ENCODE results near the gene IGSF3. TPM values are rescaled to one million over a fixed set of nuclear protein-coding genes. Genes with fewer than 3 reads are reported as not detected.
A peak's percentile ranks its signal among the peaks of the same experiment; 100 is the strongest.

IGSF3 gene
- total and polyA plus RNA-seq, 10 of the 15 experiments (the other 5 are each of a cell fraction or from before 2014, with no cell fraction given), result 1.4 to 18.0 (median 9.6) TPM

DNA sequence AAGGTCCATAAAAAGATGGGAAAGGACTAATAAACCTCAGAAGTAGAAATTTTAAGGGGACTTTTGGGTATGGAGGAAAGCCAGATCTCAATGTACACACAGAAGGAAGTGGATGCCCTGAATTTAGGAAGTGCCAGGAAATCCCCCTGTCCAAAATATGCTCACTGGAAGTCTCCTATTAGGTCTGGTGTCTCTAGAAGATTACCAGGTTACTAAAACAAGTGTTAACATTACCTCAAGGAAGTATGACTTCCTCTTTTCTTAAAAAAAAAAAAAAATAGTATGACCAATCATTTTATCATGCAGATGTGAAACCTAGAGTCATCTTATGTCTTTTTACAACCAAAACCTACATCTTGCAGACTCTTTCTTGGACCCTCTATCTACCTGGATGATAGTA lies 127.4 kb downstream of the IGSF3 start (continued):
- TF ChIP-seq CUX1 (IDR thresholded peaks at IDR 0.05; ENCODE audit: insufficient replicate concordance, low read depth, low read length) (no peak), RB1 (IDR thresholded peaks at IDR 0.05; ENCODE audit: borderline replicate concordance) (no peak), NFIC (IDR thresholded peaks at IDR 0.05; ENCODE audit: low read depth, low read length) (peak; percentile 94), BRCA1 (IDR thresholded peaks at IDR 0.05; ENCODE audit: low read depth, low read length) (no peak), BMI1 (IDR thresholded peaks at IDR 0.05; ENCODE audit: borderline replicate concordance) (0 out of 2 replicates have a peak, but pooled peaks have one; percentile 14), NFYB (IDR thresholded peaks at IDR 0.05; ENCODE audit: insufficient read depth, low read depth, low read length) (peak; percentile 43; the same call in 1 of the 2 replicates), ZNF24 (IDR thresholded peaks at IDR 0.05) (peak; percentile 81), FOXM1 (IDR thresholded peaks at IDR 0.05; ENCODE audit: low read depth, low read length) (peak; percentile 79; the same call in 1 of the 2 replicates), PAX5 (IDR thresholded peaks at IDR 0.05; ENCODE audit: borderline replicate concordance, low read depth, low read length) (no peak), MTA3 (IDR thresholded peaks at IDR 0.05; ENCODE audit: borderline replicate concordance, low read length) (peak; percentile 71; the same call in 1 of the 2 replicates), MYB (IDR thresholded peaks at IDR 0.05; ENCODE audit: borderline replicate concordance, low read depth, low read length) (no peak), EP300 (IDR thresholded peaks at IDR 0.05; ENCODE audit: borderline replicate concordance in 1 of 2, control insufficient read depth in 1 of 2, low read depth in 2 of 2, low read length in 2 of 2) (peak in 1 of 2 experiments; percentile 69; a peak in 1 of 4 replicates)
- TF ChIP-seq, protein P1, sequence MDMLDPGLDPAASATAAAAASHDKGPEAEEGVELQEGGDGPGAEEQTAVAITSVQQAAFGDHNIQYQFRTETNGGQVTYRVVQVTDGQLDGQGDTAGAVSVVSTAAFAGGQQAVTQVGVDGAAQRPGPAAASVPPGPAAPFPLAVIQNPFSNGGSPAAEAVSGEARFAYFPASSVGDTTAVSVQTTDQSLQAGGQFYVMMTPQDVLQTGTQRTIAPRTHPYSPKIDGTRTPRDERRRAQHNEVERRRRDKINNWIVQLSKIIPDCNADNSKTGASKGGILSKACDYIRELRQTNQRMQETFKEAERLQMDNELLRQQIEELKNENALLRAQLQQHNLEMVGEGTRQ (IDR thresholded peaks at IDR 0.05; ENCODE audit: borderline replicate concordance, low read depth, low read length), result no peak
- TF ChIP-seq, protein P2, sequence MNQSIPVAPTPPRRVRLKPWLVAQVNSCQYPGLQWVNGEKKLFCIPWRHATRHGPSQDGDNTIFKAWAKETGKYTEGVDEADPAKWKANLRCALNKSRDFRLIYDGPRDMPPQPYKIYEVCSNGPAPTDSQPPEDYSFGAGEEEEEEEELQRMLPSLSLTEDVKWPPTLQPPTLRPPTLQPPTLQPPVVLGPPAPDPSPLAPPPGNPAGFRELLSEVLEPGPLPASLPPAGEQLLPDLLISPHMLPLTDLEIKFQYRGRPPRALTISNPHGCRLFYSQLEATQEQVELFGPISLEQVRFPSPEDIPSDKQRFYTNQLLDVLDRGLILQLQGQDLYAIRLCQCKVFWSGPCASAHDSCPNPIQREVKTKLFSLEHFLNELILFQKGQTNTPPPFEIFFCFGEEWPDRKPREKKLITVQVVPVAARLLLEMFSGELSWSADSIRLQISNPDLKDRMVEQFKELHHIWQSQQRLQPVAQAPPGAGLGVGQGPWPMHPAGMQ (IDR thresholded peaks at IDR 0.05; ENCODE audit: borderline replicate concordance), result no peak
- TF ChIP-seq, protein P3, sequence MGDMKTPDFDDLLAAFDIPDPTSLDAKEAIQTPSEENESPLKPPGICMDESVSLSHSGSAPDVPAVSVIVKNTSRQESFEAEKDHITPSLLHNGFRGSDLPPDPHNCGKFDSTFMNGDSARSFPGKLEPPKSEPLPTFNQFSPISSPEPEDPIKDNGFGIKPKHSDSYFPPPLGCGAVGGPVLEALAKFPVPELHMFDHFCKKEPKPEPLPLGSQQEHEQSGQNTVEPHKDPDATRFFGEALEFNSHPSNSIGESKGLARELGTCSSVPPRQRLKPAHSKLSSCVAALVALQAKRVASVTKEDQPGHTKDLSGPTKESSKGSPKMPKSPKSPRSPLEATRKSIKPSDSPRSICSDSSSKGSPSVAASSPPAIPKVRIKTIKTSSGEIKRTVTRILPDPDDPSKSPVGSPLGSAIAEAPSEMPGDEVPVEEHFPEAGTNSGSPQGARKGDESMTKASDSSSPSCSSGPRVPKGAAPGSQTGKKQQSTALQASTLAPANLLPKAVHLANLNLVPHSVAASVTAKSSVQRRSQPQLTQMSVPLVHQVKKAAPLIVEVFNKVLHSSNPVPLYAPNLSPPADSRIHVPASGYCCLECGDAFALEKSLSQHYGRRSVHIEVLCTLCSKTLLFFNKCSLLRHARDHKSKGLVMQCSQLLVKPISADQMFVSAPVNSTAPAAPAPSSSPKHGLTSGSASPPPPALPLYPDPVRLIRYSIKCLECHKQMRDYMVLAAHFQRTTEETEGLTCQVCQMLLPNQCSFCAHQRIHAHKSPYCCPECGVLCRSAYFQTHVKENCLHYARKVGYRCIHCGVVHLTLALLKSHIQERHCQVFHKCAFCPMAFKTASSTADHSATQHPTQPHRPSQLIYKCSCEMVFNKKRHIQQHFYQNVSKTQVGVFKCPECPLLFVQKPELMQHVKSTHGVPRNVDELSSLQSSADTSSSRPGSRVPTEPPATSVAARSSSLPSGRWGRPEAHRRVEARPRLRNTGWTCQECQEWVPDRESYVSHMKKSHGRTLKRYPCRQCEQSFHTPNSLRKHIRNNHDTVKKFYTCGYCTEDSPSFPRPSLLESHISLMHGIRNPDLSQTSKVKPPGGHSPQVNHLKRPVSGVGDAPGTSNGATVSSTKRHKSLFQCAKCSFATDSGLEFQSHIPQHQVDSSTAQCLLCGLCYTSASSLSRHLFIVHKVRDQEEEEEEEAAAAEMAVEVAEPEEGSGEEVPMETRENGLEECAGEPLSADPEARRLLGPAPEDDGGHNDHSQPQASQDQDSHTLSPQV (IDR thresholded peaks at IDR 0.05), result 0 out of 2 replicates have a peak, but pooled peaks have one; percentile 39
- TF ChIP-seq, protein P4, sequence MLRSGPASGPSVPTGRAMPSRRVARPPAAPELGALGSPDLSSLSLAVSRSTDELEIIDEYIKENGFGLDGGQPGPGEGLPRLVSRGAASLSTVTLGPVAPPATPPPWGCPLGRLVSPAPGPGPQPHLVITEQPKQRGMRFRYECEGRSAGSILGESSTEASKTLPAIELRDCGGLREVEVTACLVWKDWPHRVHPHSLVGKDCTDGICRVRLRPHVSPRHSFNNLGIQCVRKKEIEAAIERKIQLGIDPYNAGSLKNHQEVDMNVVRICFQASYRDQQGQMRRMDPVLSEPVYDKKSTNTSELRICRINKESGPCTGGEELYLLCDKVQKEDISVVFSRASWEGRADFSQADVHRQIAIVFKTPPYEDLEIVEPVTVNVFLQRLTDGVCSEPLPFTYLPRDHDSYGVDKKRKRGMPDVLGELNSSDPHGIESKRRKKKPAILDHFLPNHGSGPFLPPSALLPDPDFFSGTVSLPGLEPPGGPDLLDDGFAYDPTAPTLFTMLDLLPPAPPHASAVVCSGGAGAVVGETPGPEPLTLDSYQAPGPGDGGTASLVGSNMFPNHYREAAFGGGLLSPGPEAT (IDR thresholded peaks at IDR 0.05; ENCODE audit: low read depth), result peak; percentile 89
